GM18517 (cell line): ENCODE results near the gene PER2.

Experiments
- ATAC-seq: cut with Tn5 transposase; IDR thresholded peaks from one replicate; pipeline ENCODE4 v1.9.1; 2021; ENCODE audit warnings: mild to moderate bottlenecking, moderate library complexity; ENCODE audit not compliant: unreplicated experiment

The PER2 gene

GRCh38 chr2:238269741-238270140, 18.7 kb downstream of the PER2 start:
- no peak for ATAC-seq

GRCh38 chr2:238267884-238268680, 20.3 kb downstream of the PER2 start:
- no peak for ATAC-seq

- no peak for ATAC-seq
Measured at GRCh38 chr2:238267341-238267710, 21.1 kb downstream of the PER2 start.

GRCh38 chr2:238265605-238266004, 22.8 kb downstream of the PER2 start:
- ATAC-seq: no peak

- ATAC-seq: no peak
Measured at GRCh38 chr2:238264072-238264460, 24.3 kb downstream of the PER2 start.

- ATAC-seq: no peak
Measured at GRCh38 chr2:238263204-238264071, 25.0 kb downstream of the PER2 start.

GRCh38 chr2:238262496-238263122, 25.8 kb downstream of the PER2 start:
- ATAC-seq: no peak

- no peak for ATAC-seq
Measured at GRCh38 chr2:238261718-238262375, 26.6 kb downstream of the PER2 start.

- no peak for ATAC-seq
Measured at GRCh38 chr2:238260883-238261282, 27.5 kb downstream of the PER2 start.

GRCh38 chr2:238259061-238260020, 29.1 kb downstream of the PER2 start:
- ATAC-seq: no peak

- ATAC-seq: no peak
Measured at GRCh38 chr2:238257786-238258700, 30.4 kb downstream of the PER2 start.

GRCh38 chr2:238256594-238257104, 31.8 kb downstream of the PER2 start:
- ATAC-seq: no peak

- no peak for ATAC-seq
Measured at GRCh38 chr2:238256111-238256510, 32.3 kb downstream of the PER2 start.

GRCh38 chr2:238255636-238256035, 32.8 kb downstream of the PER2 start:
- no peak for ATAC-seq

GRCh38 chr2:238255151-238255551, 33.3 kb downstream of the PER2 start:
- ATAC-seq: no peak

- ATAC-seq: no peak
Measured at GRCh38 chr2:238254095-238254723, 34.2 kb downstream of the PER2 start.

- no peak for ATAC-seq
Measured at GRCh38 chr2:238252766-238253630, 35.4 kb downstream of the PER2 start.
